ENCODE results near the gene THBS2.

THBS2 gene

GRCh38 chr6:169236988-169237387 lies 16.7 kb downstream of the THBS2 start:
- no peaks in the 10 kb centered on the region for H3K27me3 ChIP-seq (ENCODE audit: insufficient read depth, low read depth)
- no peak overlapping the region for H3K4me3 ChIP-seq (IDR thresholded peaks at IDR 0.05; ENCODE audit: insufficient read depth, low read depth, low read length)
- H3K36me3 ChIP-seq (ENCODE audit: insufficient read depth) = no peaks in the 10 kb centered on the region
- H3K4me1 ChIP-seq (ENCODE audit: low read depth, poor library complexity, severe bottlenecking) = no peaks in the 10 kb centered on the region
- no peak overlapping the region for H2AFZ ChIP-seq (ENCODE audit: low read depth)
- H3K9ac ChIP-seq = no peak overlapping the region
- no peak overlapping the region for H3K27ac ChIP-seq
- TF ChIP-seq CTCF (conservative IDR thresholded peaks at IDR 0.05; ENCODE audit: low read depth, low read length) = no peak
- no peaks in the 10 kb centered on the region for H4K20me1 ChIP-seq (ENCODE audit: insufficient read depth)
- no peak overlapping the region for H3K4me2 ChIP-seq
- H3K79me2 ChIP-seq (ENCODE audit: insufficient read depth, low read depth) = no peaks in the 10 kb centered on the region

- Histone ChIP-seq H3K36me3 (ENCODE audit: insufficient read depth) (no peaks in the 10 kb centered on the region), H4K20me1 (ENCODE audit: insufficient read depth) (no peaks in the 10 kb centered on the region), H3K4me2 (no peak overlapping the region), H3K9ac (no peak overlapping the region), H2AFZ (ENCODE audit: low read depth) (no peak overlapping the region), H3K79me2 (ENCODE audit: insufficient read depth, low read depth) (no peaks in the 10 kb centered on the region), H3K4me3 (IDR thresholded peaks at IDR 0.05; ENCODE audit: insufficient read depth, low read depth, low read length) (no peak overlapping the region), H3K27ac (no peak overlapping the region), H3K4me1 (ENCODE audit: low read depth, poor library complexity, severe bottlenecking) (no peaks in the 10 kb centered on the region), H3K27me3 (ENCODE audit: insufficient read depth, low read depth) (no peaks in the 10 kb centered on the region)
- no peak for TF ChIP-seq CTCF (conservative IDR thresholded peaks at IDR 0.05; ENCODE audit: low read depth, low read length)
Observed at GRCh38 chr6:169236545-169236944, 17.1 kb downstream of the THBS2 start.

- Histone ChIP-seq H3K9ac (no peak overlapping the region), H3K4me2 (no peak overlapping the region), H2AFZ (ENCODE audit: low read depth) (no peak overlapping the region), H3K79me2 (ENCODE audit: insufficient read depth, low read depth) (no peaks in the 10 kb centered on the region), H3K27me3 (ENCODE audit: insufficient read depth, low read depth) (no peaks in the 10 kb centered on the region), H3K36me3 (ENCODE audit: insufficient read depth) (no peaks in the 10 kb centered on the region), H3K4me3 (IDR thresholded peaks at IDR 0.05; ENCODE audit: insufficient read depth, low read depth, low read length) (no peak overlapping the region), H3K27ac (no peak overlapping the region), H4K20me1 (ENCODE audit: insufficient read depth) (no peaks in the 10 kb centered on the region), H3K4me1 (ENCODE audit: low read depth, poor library complexity, severe bottlenecking) (no peaks in the 10 kb centered on the region)
- no peak for TF ChIP-seq CTCF (conservative IDR thresholded peaks at IDR 0.05; ENCODE audit: low read depth, low read length)
Observed at GRCh38 chr6:169235286-169235685, 18.4 kb downstream of the THBS2 start.

GRCh38 chr6:169234634-169235033 lies 19.0 kb downstream of the THBS2 start:
- no peak for TF ChIP-seq CTCF (conservative IDR thresholded peaks at IDR 0.05; ENCODE audit: low read depth, low read length)
- Histone ChIP-seq H3K27me3 (ENCODE audit: insufficient read depth, low read depth) (no peaks in the 10 kb centered on the region), H3K4me2 (no peak overlapping the region), H3K79me2 (ENCODE audit: insufficient read depth, low read depth) (no peaks in the 10 kb centered on the region), H4K20me1 (ENCODE audit: insufficient read depth) (no peaks in the 10 kb centered on the region), H3K9ac (no peak overlapping the region), H2AFZ (ENCODE audit: low read depth) (no peak overlapping the region), H3K4me1 (ENCODE audit: low read depth, poor library complexity, severe bottlenecking) (no peaks in the 10 kb centered on the region), H3K27ac (no peak overlapping the region), H3K4me3 (IDR thresholded peaks at IDR 0.05; ENCODE audit: insufficient read depth, low read depth, low read length) (no peak overlapping the region), H3K36me3 (ENCODE audit: insufficient read depth) (no peaks in the 10 kb centered on the region)

GRCh38 chr6:169233832-169234231 lies 19.8 kb downstream of the THBS2 start:
- no peak for TF ChIP-seq CTCF (conservative IDR thresholded peaks at IDR 0.05; ENCODE audit: low read depth, low read length)
- Histone ChIP-seq H3K36me3 (ENCODE audit: insufficient read depth) (no peaks in the 10 kb centered on the region), H4K20me1 (ENCODE audit: insufficient read depth) (no peaks in the 10 kb centered on the region), H3K27ac (no peak overlapping the region), H3K4me2 (no peak overlapping the region), H3K27me3 (ENCODE audit: insufficient read depth, low read depth) (no peaks in the 10 kb centered on the region), H3K79me2 (ENCODE audit: insufficient read depth, low read depth) (no peaks in the 10 kb centered on the region), H3K4me1 (ENCODE audit: low read depth, poor library complexity, severe bottlenecking) (no peaks in the 10 kb centered on the region), H2AFZ (ENCODE audit: low read depth) (no peak overlapping the region), H3K4me3 (IDR thresholded peaks at IDR 0.05; ENCODE audit: insufficient read depth, low read depth, low read length) (no peak overlapping the region), H3K9ac (no peak overlapping the region)
